Stomach (tissue), 4 donors: ENCODE data around the gene ADAM15.

ENCODE experiments used
- POLR2AphosphoS5 ChIP-seq, 3 donors: sonication (generic); formaldehyde crosslinking; IDR thresholded peaks; one replicate each; pipeline ENCODE4 v1.6.1; 2016; ENCODE audit warnings: antibody characterized with exemption in 3 of 3
- TF ChIP-seq, protein P1 (sequence below), 7 experiments: fragments of 450-650 bp in 4 of 7; fragments of 200-600 bp in 3 of 7; sonication (generic) in 3 of 7; IDR thresholded peaks; one replicate each; pipeline ENCODE4 v1.5.1; 2016 to 2019; ENCODE audit warnings: antibody characterized with exemption in 7 of 7, control low read depth in 2 of 7, mild to moderate bottlenecking in 1 of 7

DNA sequence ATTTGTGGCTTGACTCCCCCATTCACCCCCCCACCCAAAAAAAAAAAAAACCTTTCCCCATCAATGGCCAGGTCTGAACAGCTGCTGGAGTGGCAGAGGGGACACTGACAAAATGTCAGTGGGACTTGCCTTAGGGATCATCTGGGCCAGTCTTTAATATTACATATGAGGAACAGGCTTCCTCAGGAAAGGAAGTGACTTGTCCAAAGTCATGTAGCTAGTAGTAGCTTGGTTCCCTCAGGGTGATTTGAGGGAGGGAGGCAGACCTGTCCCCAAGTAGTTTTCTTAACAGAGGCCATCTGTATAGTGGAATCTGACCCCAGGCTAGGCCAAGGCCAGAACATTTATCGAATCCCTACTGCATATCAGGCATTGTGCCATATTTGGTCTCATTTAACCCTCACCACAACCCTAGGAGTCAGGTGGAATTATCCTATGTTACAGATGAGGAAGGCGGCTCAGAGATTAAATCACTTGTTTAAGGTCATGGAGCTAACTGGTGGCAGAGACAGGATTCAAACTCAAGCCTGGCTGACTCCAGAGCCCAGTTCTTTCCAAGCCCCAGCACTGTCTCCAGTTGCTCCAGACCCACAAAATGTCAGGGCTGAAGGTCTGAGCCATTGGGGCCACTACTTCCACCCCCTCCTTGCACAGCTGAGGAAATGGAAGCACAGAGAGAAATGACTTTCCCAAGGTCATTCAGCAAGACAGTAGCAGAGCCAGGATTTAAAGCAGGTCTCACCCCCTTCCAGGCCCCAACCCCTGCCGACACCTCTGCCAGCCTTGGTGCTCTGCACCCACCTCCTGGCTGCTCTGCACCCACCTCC lies 38.1 kb upstream of the ADAM15 start:
- TF ChIP-seq, protein P1, sequence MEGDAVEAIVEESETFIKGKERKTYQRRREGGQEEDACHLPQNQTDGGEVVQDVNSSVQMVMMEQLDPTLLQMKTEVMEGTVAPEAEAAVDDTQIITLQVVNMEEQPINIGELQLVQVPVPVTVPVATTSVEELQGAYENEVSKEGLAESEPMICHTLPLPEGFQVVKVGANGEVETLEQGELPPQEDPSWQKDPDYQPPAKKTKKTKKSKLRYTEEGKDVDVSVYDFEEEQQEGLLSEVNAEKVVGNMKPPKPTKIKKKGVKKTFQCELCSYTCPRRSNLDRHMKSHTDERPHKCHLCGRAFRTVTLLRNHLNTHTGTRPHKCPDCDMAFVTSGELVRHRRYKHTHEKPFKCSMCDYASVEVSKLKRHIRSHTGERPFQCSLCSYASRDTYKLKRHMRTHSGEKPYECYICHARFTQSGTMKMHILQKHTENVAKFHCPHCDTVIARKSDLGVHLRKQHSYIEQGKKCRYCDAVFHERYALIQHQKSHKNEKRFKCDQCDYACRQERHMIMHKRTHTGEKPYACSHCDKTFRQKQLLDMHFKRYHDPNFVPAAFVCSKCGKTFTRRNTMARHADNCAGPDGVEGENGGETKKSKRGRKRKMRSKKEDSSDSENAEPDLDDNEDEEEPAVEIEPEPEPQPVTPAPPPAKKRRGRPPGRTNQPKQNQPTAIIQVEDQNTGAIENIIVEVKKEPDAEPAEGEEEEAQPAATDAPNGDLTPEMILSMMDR (IDR thresholded peaks at IDR 0.05) = no peak
- TF ChIP-seq POLR2AphosphoS5 (IDR thresholded peaks at IDR 0.05) = no peak
